Left renal cortex interstitium (tissue), 4 donors: ENCODE data around the gene MPHOSPH9. TPM values are rescaled to one million over a fixed set of nuclear protein-coding genes. Genes with fewer than 3 reads are reported as not detected.
"Not testable (repeated sequence)": the region's sequence is repeated elsewhere in the genome, so short reads cannot be mapped to it uniquely, and the experiment has no call there.

Experiments
- DNase-seq, 4 donors: peaks; one replicate each; pipeline ENCODE4 v3.0.0-alpha.2; 2013; ENCODE audit warnings: low read depth in 4 of 4, low spot score in 2 of 4, missing footprints in 1 of 4
- polyA plus RNA-seq, 4 donors: library from polyadenylated mRNA; unstranded; fragments of 120-200 nt; gene quantifications; one replicate each; pipeline ENCODE4 v1.2.1, GENCODE V29; 2013; ENCODE audit not compliant: insufficient read length in 4 of 4

Gene MPHOSPH9
- polyA plus RNA-seq, 4 donors = 26.0 to 47.6 (median 31.4) TPM

DNA sequence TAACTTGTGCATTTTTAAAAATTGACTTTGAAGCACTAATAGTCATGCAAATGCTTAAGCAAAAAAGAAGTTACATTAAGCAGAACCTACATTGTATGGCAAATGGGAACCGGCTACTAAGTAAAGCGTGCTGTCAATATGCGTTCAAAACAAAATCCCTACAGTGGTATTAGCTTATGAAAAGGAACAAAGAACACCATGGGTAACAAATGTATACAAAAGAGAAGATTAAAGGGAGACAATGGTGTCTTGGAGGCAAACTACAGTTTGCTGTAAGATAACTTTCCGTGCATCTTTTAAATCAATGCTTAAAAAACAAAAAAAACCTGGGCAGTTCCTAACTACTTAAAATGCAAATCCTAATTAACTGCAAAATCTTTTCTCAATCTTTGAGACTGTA is 28.3 kb upstream of the MPHOSPH9 start:
- DNase-seq = no peak

DNA sequence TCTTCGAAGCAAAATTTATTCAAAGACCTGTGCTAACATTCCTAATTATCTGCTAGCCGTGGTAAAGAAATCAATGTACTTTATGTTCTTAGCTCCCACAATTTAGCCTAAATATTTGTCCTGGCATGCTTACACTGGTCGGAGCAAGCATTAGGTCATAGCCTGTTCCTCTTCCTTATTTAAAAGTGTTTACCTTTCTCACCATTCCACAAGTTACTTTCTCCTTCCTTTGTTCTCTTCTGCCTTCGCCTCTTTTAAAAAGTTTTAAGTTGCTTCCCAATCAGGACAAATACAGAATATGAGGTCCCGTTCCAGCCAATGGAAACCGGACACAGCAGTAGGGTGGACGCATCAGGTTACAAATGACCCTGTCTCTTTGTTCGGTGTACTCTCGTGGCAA is 27.1 kb upstream of the MPHOSPH9 start:
- no peak for DNase-seq

DNA sequence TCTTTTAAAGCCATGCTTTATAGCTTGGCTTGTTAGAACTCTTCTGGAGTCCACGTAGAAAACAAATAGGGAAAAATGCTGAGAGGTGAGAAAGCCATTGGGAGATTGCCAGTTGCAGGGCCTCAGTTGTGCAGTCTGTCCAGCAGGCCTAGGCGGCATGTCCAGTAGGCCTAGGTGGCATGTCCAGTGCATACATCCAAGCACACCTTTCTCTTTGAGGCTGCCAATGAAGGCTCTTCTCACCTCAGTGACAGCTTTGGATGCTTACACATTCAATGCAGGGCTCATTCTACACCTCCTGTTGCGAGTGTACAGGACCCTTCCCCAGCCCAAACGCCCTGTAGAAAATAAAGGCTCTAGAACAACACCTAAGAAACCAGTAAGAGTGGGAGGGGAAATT is 25.7 kb upstream of the MPHOSPH9 start:
- no peak for DNase-seq

DNA sequence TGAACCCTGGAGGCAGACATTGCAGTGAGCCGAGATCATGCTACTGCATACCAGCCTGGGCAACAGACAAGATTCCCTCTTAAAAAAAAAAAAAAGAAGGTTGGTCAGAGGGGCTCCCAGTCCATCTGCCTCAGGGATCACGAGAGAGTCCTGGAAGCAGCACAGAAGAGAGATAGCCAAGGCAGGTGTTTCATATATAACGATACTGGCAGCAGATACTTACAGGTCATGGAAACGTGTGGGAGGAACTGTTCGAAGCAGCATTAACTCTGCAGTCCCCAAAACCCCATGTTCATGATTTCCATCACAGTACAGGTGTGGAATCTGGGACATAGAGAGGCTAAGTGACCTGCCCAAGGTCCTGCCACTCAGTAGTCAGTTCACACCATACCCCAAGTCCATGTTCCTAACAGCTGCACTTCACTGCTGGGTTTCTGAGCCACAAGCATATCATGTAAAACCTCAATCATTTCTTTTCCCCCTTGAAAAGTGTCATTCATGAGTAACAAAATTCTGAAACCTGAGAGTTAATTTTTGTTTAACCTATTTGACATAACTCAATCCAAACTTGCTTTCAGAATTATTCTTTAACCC is 22.0 kb upstream of the MPHOSPH9 start:
- no peak for DNase-seq

DNA sequence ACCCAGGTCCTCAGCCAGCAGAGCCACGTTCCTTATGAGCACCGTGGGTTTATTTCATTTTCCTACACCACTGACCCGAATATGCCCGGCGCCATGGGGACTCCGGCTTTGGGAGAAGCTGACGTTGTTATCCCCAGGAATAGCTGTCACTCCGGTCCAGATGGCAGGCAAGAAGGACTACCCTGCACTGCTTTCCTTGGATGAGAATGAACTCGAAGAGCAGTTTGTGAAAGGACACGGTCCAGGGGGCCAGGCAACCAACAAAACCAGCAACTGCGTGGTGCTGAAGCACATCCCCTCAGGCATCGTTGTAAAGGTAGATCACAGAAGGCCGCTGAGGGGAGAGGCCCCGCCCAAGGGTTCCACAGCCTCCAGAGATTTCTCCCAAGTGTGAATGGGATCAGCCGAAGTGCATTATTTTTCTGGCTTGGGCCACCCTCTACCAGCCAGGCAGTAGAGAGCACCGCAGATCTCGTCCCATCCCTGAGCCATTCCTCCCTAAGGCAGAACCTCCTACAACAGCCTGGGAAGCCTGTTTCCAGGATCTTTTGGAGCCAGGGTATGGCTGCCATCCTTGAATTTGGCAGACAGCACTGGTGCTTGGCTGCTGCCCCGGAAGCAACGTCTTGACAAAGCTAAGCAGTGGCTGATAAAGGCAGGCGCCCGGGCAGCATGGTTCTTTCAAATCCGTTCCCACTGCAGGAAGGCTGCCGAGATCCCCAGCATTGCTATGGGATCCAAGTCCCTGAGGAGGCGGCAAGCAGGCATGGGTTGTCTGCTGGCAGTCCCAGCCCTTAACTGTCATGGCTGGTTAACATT is 20.9 kb upstream of the MPHOSPH9 start:
- DNase-seq = no peak

DNA sequence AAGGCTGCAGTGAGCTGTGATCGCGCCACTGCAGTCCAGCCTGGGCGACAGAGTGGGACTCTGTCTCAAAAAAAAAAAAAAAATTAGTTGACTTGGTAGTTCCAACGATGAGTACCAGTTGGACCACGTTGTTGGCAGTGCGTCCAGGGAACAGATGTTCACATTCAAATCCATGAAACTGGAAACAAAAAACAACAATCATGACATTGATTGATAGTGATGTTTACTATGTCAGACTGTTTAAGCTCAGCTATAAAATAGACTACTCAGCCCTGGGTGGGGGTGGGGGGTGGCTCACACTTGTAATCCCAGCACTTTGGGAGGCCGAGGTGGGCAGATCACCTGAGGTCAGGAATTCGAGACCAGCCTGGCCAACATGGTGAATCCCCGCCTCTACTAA is 19.4 kb upstream of the MPHOSPH9 start:
- DNase-seq = not testable (repeated sequence)

DNA sequence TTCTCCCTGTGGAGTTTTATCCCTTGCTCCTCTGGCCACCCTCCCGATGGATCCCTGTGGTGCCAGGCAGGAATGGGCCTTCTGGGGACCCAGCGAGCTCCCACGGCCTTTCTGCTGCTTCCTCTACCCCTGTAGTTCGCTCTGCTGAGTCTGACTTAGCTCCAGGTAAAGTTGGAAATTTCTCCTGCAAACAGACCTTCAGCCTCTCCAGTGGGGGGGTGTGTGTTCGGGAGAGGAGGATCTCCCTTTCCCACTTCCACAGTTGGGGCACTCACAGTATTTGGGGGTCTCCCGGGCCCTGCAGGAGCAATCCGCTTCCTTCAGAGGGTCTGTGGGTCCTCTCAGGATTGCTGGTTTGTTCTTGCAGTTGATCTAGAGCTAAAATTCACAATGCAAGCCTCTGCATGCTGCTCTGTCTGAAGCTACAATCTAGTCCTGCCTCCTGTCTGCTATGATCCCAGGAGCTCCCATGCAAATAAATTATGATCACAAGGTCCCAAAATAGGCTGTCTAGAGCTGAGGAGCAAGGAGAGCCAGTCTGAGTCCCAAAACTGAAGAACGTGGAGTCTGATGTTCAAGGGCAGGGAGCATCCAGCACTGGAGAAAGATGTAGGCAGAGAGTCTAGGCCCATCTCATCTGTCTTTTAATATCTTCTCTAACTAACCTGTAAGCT is 18.6 kb upstream of the MPHOSPH9 start:
- DNase-seq = no peak

DNA sequence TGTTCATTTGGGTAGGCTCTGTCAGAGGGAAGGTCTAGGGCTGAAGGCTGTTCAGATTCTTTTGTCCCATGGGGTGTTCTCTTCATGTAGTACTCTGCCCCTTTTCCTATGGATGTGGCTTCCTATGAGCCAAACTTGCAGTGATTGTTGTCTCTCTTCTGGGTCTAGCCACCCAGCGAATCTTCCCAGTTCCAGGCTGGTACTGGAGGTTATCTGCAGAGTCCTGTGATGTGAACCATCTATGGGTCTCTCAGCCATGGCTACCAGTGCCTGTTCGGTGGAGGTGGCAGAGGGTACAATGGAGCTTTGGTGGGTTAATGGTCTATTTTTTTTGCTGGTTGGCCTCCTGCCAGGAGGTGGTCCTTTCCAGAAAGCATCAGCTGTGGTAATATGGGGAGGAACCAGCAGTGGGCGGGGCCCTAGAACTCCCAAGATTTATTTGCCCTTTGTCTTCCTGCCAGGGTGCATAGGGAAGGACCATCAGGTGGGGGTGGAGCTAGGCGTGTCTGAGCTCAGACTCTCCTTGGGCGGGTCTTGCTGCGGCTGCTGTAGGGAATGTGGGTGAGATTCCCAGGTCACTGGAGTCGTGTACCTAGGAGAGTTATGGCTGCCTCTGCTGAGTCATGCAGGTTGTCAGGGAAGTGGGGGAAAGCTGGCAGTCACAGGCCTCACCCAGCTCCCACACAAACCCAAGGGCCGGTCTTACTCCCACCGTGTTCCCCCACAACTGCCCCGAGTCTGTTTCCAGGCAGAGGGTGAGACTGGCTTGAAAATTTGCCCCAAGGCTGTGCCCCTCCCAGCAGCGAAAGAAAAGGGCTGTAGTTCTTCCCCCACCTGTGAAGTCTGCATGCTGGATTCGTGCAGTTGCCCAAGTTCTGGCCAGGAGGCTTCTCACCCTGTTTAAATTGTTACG is 17.8 kb upstream of the MPHOSPH9 start:
- DNase-seq = no peak

DNA sequence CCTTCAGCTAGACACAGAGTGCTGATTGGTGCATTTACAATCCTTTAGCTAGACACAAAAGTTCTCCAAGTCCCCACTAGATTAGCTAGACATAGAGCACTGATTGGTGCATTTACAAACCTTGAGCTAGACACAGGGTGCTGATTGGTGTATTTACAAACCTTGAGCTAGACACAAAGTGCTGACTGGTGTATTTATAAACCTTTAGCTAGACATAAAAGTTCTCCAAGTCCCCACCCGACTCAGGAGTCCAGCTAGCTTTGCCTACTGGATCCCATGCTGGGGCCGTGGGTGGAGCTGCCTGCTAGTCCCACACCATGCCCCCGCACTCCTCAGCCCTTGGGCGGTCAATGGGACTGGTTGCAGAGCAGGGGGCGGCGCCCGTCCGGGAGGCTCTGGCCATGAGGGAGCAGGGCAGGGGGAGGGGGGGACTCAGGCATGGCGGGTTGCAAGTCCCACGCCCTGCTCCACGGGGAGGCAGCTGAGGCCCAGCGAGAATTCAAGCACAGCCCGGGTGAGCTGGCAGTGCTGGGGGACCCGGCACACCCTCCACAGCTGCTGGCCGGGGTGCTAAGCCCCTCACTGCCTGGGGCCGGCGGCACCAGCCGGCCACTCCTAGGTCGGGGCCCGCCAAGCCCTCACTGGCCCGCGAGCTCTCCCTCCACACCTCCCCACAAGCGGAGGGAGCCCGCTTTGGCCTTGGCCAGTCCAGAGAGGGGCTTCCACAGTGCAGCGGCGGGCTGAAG is 16.2 kb upstream of the MPHOSPH9 start:
- DNase-seq = not testable (repeated sequence)

DNA sequence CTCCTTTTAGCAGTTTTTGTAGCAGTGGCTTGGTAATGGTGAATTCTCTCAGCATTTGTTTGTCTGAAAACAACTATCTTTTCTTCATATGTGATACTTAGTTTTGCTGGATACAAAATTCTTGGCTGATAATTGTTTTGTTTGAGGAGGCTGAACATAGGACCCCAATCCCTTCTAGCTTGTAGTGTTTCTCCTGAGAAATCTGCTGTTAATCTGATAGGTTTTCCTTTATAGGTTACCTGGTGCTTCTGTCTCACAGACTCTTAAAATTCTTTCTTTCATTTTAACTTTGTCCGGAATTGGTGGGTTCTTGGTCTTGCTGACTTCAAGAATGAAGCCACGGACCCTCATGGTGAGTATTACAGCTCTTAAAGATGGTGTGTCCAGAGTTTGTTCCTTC is 15.2 kb upstream of the MPHOSPH9 start:
- not testable (repeated sequence) for DNase-seq

DNA sequence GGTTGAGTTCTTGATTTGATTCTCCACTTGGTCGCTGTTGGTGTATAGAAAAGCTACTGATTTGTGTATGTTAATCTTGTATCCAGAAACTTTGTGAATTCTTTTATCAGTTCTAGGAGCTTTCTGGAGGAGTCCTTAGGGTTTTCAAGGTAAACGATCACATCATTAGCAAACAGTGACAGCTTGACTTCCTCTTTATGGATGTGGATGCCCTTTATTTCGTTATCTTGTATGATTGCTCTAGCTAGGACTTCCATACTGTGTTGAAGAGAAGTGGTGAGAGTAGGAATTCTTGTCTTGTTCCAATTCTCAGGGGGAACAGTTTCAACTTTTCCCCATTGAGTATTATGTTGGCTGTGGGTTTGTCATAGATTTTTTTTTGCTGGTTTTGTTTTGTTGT is 12.7 kb upstream of the MPHOSPH9 start:
- no peak for DNase-seq

DNA sequence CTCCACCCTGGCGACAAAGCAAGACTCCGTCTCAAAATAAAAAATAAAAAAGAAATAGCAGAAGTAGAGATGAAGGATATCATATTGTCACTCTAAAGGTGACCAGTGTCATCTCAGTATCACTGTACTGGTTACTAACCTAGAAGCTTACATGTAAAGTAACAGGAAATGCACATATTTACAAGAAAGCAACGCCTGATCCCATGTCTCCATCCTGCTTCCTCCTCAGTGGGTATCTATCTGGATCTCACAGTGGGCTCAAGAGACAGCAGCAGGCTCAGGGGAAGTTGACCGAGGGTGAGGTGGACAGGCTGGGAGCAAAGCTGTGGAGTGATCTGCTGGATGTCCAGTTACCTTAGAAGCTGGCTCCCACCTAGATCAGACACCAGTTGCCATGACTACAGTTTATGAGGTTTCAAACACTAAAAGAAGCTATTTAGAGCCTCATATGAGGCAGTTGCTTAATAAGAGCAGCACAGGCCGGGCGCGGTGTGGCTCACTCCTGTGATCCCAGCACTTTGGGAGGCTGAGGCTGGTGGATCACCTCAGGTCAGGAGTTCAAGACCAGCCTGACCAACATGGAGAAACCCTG is 10.8 kb upstream of the MPHOSPH9 start:
- no peak for DNase-seq

DNA sequence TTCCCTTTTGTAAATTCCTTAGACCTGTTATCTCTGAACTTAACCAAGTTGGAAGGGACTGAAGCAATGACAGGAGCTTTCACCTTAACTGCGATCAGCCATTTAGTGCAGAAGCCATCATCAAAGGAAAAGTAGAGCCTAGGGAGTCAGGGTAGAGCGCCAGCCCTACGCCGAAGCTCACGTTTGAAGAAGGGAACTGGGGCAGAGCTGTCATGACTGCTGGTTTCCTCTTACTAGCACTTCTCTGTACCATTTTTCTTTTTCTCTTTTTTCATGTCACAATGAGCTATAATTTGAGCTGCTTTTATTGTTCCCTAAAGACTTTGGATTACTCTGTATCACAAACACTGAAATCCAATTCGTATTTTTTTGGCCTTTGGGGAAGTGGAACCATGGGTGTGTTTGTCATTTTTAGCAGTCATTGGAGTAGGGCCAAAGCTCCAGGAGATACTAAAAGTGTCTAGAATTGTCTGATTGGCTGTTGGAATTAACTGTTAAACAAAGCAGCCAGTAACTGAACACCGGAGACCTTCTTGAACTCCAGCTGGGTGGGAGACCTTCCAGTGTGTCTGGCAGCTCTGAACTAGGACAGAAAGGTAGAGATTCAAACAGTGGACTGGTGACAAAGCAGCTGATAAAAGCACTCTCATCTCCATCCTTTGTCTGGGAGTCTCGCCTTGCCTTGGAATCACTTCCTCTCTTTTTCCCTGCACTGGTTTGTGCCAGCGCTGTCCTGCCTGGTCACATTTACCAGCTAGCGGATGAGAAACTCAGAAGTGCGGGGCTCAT is 9.4 kb upstream of the MPHOSPH9 start:
- DNase-seq = peak in 1 of 4 donors; percentile 62

DNA sequence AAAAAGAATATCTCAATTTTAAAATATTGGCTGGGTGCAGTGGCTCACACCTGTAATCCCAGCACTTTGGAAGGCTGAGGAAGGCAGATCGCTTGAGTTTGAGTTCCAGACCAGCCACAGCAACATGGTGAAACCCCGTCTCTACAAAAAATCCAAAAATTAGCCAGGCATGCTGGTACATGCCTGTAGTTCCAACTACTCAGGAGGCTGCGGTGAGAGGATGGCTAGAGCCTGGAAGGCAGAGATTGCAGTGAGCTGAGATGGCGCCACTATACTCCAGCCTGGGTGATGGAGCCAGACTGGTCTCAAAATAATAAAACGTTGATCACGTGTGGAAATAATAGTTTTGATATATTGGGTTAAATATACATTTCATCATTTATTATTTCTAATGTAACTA is 6.0 kb upstream of the MPHOSPH9 start:
- DNase-seq = no peak

DNA sequence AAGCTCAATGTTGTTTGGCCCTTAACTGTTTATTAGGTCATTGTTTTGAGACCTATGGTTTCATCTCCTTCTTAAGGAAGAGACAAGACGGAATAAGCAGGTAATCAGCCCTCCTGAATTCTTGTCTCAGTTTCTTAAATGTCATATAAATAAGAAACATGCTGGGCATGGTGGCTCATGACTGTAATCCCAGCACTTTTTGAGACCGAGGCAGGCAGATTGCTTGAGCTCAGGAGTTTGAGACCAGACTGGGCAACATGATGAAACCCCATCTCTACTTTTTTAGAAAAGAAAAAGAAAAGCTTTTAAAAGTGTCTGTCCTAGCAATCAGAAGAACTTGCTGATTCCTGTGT is 5.4 kb upstream of the MPHOSPH9 start:
- DNase-seq = no peak

DNA sequence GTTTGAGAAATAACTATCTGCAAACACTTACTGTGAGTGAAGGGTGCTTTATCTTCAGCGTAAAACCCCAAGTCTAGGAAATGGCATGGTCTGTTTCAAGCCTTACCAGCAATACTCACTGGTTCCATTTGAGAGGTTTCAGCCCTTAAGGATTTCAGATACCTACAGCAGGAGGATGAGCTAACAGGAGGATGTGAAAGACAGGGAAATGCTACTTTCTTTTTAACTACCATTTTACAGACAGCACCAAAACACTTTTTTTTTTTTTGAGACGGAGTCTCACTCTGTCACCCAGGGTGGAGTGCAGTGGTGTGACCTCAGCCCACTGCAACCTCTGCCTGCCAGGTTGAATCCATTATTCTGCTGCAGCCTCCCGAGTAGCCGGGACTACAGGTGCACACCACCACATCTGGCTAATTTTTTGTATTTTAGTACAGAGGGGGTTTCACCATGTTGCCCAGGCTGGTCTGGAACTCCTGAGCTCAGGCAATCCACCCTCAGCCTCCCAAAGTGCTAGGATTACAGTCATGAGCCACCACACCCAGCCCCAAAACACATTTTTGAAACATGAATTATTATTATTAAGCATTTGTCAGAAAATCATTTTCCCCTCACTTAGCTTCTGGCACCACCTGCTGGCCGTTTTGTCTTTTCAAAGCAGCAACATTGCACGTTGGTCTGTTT is 4.8 kb upstream of the MPHOSPH9 start:
- DNase-seq = no peak

DNA sequence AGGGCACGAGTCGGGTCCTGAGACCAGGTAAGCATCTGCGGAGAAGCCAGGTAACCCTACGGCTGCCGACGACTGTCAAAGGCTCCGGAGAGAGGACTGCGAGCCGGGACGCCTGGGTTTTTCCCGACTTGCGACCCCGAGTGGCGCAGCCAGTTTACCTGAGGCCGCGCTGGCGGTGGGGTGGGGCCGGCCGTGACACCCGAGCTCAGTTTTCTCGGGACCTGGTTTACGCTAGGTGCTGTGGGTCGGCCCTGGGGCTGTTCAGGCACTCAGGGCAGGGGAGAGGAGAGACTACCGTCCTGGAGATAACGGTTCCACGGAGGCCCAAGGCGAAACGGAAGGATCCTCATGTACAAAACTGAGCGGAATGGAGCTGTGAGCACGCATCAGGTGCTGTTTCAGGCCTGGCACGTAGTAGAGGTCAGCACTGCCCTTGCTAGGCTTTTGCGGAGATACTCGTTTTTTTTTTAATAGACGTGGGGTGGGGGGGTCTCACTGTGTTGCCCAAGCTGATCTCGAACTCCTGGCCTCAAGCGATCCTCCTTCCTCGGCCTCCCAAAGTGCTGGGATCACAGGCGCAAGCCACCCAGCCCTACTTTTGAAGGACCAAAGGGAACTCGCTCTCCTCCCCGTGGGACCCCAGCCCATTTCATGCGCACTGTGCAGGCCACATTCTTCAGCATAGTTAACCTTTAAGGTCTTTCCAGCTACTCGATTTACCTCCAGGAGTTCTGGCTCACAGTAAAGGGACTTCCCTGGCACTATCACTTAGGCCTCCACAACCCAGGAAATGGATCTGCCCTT is 766 bp upstream of the MPHOSPH9 start:
- DNase-seq = no peak

DNA sequence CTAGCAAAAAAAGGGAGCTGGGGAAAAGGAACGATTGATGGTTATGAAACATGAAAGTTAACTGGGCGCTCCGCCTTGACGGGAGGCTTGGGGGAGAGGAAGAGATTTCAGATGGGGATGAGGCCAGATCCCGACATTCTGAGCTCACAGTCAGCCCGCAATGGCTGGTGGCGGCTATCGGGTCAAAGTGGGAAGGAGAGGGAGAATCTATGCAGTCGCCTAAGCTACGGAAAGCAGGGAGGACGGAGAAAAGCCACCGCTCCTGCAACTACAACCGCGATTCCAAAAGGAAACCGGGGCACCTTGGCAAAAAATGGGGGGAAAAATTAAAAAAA is 502 bp downstream of the MPHOSPH9 start:
- peak in 1 of 4 donors; percentile 74 for DNase-seq
